NCI-H82 treated with DMSO at 0.1 percent for 48 hours (cell line): ENCODE data around the gene CCDC120.

Experiments
- DNase-seq: peaks from one replicate; lab custom pipeline; 2025; ENCODE audit not compliant: unreplicated experiment; lab: John Stamatoyannopoulos, UW

Gene CCDC120

DNA sequence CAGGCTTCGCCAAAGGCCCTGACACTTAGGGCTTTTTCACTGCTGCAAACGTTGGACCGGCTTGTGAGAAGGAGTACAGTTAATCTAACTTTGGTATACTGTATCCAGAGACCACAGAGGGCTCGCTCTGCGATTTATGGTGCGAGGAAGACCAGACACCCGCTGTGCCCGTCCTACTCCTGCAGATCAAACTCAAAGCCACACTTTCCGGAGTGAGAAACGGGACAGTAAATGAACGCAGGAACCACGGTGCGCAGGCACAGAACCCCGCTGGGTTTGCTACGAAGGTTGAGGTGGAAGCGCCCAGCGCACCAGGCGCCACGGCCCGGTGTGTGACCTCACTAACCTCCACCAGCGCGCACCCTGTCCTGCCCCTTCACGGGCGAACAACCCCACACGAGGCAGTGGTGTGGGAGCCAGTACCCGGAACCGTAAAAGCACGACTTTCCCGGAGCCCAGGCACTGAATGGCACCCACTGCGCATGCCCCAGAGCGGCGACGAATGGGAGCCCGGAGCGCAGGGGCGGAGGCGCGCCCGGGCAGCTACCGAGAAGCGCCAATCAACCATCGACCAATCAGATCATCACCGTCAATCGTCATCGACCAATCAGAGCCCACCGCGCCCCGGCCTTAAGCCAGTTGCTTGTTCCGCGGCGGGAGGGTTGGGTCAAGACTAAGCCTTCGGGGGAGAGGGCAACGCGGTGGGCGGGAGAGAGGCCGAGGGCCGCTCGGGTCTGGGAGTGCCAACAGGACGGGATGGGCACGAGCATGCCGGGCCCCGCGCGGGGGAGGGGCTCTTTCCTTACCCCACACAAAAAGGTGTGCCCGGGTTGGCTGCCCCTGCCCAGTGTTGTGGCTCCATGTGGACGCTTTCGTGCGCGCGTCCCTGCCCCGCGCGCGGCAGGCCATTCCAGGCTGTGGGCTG lies 42.2 kb downstream of the CCDC120 start:
- peak; percentile 95 for DNase-seq

DNA sequence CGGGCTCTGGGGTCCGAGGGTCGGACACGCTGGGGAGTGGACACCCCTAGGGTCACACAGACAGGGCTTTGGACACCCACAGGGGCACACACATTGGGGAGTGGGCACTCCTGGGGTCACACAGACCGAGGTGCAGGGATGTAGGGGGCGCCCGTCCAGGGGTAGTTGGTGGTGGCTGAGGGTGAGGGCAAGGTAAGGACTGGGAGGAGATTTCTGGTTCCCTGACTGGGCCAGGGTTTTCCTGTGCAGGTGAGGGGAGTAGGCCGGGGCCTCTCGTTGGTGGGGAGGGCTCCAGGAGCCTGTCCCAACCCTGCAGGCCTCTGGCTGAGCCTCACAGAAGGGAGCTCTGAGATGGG lies 42.8 kb downstream of the CCDC120 start:
- no peak for DNase-seq

GRCh38 chrX:49102190-49102589 lies 43.4 kb downstream of the CCDC120 start:
- DNase-seq: no peak

DNA sequence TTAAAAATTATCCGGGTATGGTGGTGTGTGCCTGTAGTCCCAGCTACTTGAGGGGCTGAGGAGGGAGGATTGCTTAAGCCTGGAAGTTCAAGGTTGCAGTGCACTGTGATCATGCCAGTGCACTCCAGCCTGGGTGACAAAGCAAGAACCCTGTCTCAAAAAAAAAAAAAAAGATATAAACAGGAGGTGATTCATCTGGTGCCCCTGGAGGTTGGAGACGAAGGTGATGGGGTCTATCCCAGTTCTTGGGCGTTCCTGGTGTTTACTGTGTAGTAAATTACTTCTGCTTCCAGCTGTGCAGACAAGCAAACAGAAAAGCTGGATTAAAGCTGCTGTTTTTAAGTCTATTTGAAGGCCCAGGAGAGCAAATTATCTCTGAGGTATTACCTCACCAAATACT lies 44.8 kb downstream of the CCDC120 start:
- DNase-seq: no peak

DNA sequence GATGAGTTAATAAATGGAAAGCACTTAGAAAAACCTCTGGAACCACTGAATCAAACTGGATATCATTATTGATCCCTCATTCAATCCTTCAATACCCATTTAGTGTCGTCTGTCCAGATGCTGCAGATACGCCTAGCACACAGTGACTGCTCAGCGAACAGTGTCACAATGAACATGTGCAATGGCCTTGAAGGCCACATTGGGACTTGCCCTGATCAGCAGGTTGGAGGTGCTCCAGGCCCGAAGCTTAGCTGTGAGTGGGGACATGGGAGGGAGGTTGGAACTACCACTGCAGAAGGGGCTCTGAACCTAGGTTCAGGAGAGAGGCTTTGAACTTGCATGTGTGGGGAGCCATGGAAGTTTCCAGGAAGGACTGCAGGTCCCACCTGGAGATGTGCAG lies 47.5 kb downstream of the CCDC120 start:
- no peak for DNase-seq

DNA sequence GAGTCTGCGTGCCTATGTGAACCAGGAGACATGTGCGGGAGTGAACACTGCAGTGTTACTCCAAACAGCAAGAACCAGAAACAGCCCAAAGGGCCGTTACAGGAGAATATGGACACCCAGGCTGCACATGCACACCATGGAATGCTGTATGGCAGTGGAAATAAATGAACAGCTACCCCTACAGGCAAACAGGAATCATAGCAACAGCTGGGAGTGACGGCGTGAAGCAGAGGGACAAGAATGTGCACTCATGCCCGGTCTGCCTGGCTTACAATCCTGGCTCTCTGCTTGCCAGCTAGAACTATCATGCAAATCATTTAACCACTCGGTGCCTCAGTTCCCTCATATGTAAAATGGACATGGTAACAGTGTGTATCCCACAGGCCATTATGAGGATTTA lies 48.1 kb downstream of the CCDC120 start:
- DNase-seq: peak; percentile 17

- DNase-seq: no peak
Observed at GRCh38 chrX:49108641-49109040, 49.8 kb downstream of the CCDC120 start.

- DNase-seq: no peak
Observed at GRCh38 chrX:49110417-49110816, 51.6 kb downstream of the CCDC120 start.

DNA sequence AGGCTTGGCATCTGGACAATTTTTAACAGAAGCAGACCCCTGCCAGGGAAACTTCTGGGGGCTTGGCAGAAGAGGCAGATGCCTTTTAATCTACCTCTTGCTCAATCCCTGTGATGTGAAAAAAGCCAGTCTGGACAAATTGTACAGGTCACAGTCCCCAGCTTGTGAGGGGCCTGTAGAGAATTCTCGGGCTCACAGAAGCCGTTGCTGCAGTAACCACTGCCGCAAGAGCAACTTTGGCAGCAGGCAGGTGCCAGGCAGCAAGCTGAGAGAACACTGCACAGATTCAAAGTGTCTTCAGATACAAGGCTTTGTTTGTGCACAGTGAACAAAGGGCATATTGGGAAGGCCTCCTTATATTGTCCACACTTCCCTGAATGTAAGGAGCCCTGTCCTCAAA lies 53.0 kb downstream of the CCDC120 start:
- DNase-seq: no peak

GRCh38 chrX:49116076-49116475 lies 57.3 kb downstream of the CCDC120 start:
- DNase-seq: no peak

GRCh38 chrX:49116716-49117115 lies 57.9 kb downstream of the CCDC120 start:
- DNase-seq: no peak

DNA sequence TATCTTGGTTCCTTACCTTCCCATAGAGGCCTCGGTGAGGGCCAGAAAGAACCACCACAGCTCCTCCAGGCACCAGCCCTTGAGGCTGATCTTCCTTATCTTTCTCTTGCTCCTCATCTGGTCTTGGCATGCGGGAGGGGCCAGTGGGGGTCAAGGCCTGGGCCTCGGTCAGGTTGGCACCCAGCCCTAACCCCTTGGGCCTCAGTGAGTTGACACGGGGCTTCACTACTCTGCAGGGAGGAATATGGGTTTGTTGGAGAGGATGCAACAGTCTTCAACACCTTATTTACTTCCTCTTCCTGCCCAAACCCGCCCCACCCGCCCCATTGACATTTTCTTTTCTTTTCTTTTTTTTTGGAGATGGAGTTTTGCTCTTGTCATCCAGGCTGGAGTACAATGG lies 58.8 kb downstream of the CCDC120 start:
- DNase-seq: no peak
